Measurements from ENCODE around the gene CFAP161. TPM values are rescaled to one million over a fixed set of nuclear protein-coding genes. Genes with fewer than 3 reads are reported as not detected.

Gene CFAP161
- total and polyA plus RNA-seq, 4 donors, result 1.4 to 5.4 (median 2.8) TPM

Other genes with a start within 250 kb of the CFAP161 start
- 10 to 100 TPM; 17.2 to 36.3 TPM for gene MESD, start 144.5 kb upstream of the CFAP161 start, total RNA-seq
- 10 to 100 TPM; 26.2 to 28.3 TPM for gene MESD, start 144.5 kb upstream of the CFAP161 start, polyA plus RNA-seq (ENCODE audit: insufficient read length in 2 of 2)
- 1 to 10 TPM; 4.3 to 8.0 TPM for gene TLNRD1, start 133.3 kb upstream of the CFAP161 start, total RNA-seq
- 10 to 100 TPM; 11.9 to 12.0 TPM for gene TLNRD1, start 133.3 kb upstream of the CFAP161 start, polyA plus RNA-seq (ENCODE audit: insufficient read length in 2 of 2)
- gene IL16, start 62.6 kb downstream of the CFAP161 start, total RNA-seq, result 1 to 10 TPM; 4.3 to 6.6 TPM
- 1 to 10 TPM; 4.9 to 5.3 TPM for gene IL16, start 62.6 kb downstream of the CFAP161 start, polyA plus RNA-seq (ENCODE audit: insufficient read length in 2 of 2)
- 1 to 10 TPM; 3.9 to 4.5 TPM for gene STARD5, start 189.9 kb downstream of the CFAP161 start, total RNA-seq
- gene STARD5, start 189.9 kb downstream of the CFAP161 start, polyA plus RNA-seq (ENCODE audit: insufficient read length in 2 of 2), result 1 to 10 TPM; 2.7 to 3.7 TPM
- under 1 TPM; 0.11 to 0.69 TPM for gene TMC3, start 239.9 kb downstream of the CFAP161 start, total RNA-seq
- 1 to 10 TPM; 1.5 to 1.9 TPM for gene TMC3, start 239.9 kb downstream of the CFAP161 start, polyA plus RNA-seq (ENCODE audit: insufficient read length in 2 of 2)

Data from spinal cord (tissue), 4 donors.